ENCODE measurements around the gene TMIGD3.
A peak's percentile ranks its signal among the peaks of the same experiment; 100 is the strongest.

TMIGD3 gene

GRCh38 chr1:111507411-111508201 lies 4.2 kb upstream of the TMIGD3 start:
- DNase-seq: peak; percentile 48

GRCh38 chr1:111506561-111506960 lies 3.1 kb upstream of the TMIGD3 start:
- no peak for DNase-seq

GRCh38 chr1:111505641-111506119 lies 2.2 kb upstream of the TMIGD3 start:
- no peak for DNase-seq

GRCh38 chr1:111504097-111504496 lies 664 bp upstream of the TMIGD3 start:
- no peak for DNase-seq

GRCh38 chr1:111501645-111502044 lies 1.8 kb downstream of the TMIGD3 start:
- DNase-seq: no peak

GRCh38 chr1:111499026-111499785 lies 4.2 kb downstream of the TMIGD3 start:
- no peak for DNase-seq

- no peak for DNase-seq
Measured at GRCh38 chr1:111497592-111497991, 5.8 kb downstream of the TMIGD3 start.

- DNase-seq: no peak
Measured at GRCh38 chr1:111496398-111496797, 7.0 kb downstream of the TMIGD3 start.

- no peak for DNase-seq
Measured at GRCh38 chr1:111491070-111491469, 12.4 kb downstream of the TMIGD3 start.

GRCh38 chr1:111490220-111490619 lies 13.2 kb downstream of the TMIGD3 start:
- DNase-seq: no peak

- DNase-seq: no peak
Measured at GRCh38 chr1:111489604-111490003, 13.8 kb downstream of the TMIGD3 start.

- DNase-seq: no peak
Measured at GRCh38 chr1:111488669-111489068, 14.8 kb downstream of the TMIGD3 start.

GRCh38 chr1:111487133-111487532 lies 16.3 kb downstream of the TMIGD3 start:
- no peak for DNase-seq

GRCh38 chr1:111486431-111486830 lies 17.0 kb downstream of the TMIGD3 start:
- no peak for DNase-seq

- DNase-seq: no peak
Measured at GRCh38 chr1:111484391-111485026, 18.9 kb downstream of the TMIGD3 start.

GRCh38 chr1:111483876-111484275 lies 19.6 kb downstream of the TMIGD3 start:
- no peak for DNase-seq

- peak; percentile 19 for DNase-seq
Measured at GRCh38 chr1:111483166-111483565, 20.3 kb downstream of the TMIGD3 start.

GRCh38 chr1:111481387-111482221 lies 21.8 kb downstream of the TMIGD3 start:
- peak; percentile 59 for DNase-seq

- DNase-seq: no peak
Measured at GRCh38 chr1:111480674-111481073, 22.8 kb downstream of the TMIGD3 start.

GRCh38 chr1:111476761-111477309 lies 26.6 kb downstream of the TMIGD3 start:
- no peak for DNase-seq

- DNase-seq: no peak
Measured at GRCh38 chr1:111476214-111476613, 27.2 kb downstream of the TMIGD3 start.

GRCh38 chr1:111475701-111476100 lies 27.7 kb downstream of the TMIGD3 start:
- DNase-seq: no peak
